SK-N-SH (cell line): ENCODE measurements around the gene TMEM240. TPM values are rescaled to one million over a fixed set of nuclear protein-coding genes. Genes with fewer than 3 reads are reported as not detected.

Experiments
- CTCF ChIA-PET: fragments of 300-600, 350-600 bp; formaldehyde crosslinking; extraction: SDS; loops from one replicate; lab custom pipeline; 2021; lab: Yijun Ruan, JAX
- POLR2A ChIA-PET: fragments of 350-600 bp; sonication (Branson Sonifier 250); formaldehyde crosslinking; extraction: SDS; loops from one replicate; lab custom pipeline; 2020; ENCODE audit warnings: antibody characterized with exemption, inconsistent platforms; lab: Yijun Ruan, JAX
- DNase-seq: peaks from one replicate; pipeline ENCODE4 v3.0.0; 2012
- H2AFZ ChIP-seq: fragments of 200-600 bp; sonication (generic); 2 replicates; pipeline ENCODE4 v1.8.1; 2016; ENCODE audit warnings: antibody characterized with exemption, mild to moderate bottlenecking, low read depth
- H3F3A ChIP-seq: fragments of 200-600 bp; sonication (generic); replicated peaks from 2 replicates; pipeline ENCODE3; 2016; ENCODE audit warnings: antibody characterized with exemption, mild to moderate bottlenecking; ENCODE audit not compliant: insufficient read depth
- H3K27ac ChIP-seq, 2 experiments: fragments of 200-500 bp in 1 of 2; fragments of 200-600 bp in 1 of 2; sonication (Bioruptor generic) in 1 of 2; sonication (generic), shearing (Covaris generic) in 1 of 2; 2 replicates each; pipeline versions ENCODE4 v1.5.1 to v1.6.1; 2014 to 2016; ENCODE audit warnings: low read depth in 2 of 2, inconsistent platforms in 1 of 2, low read length in 1 of 2, mild to moderate bottlenecking in 1 of 2, mixed read lengths in 1 of 2
- H3K27me3 ChIP-seq: fragments of 200-600 bp; sonication (generic), shearing (Covaris generic); 2 replicates; pipeline ENCODE4 v1.6.1; 2016; ENCODE audit warnings: mixed run types; ENCODE audit not compliant: insufficient read depth
- H3K36me3 ChIP-seq, 2 experiments: fragments of 200-500 bp in 1 of 2; fragments of 200-600 bp in 1 of 2; sonication (Bioruptor generic) in 1 of 2; sonication (generic) in 1 of 2; replicated peaks in 1 of 2; 2 replicates each; pipeline versions ENCODE3 to v1.5.1; 2014 to 2016; ENCODE audit warnings: low read length in 1 of 2, mild to moderate bottlenecking in 1 of 2; ENCODE audit not compliant: insufficient read depth in 2 of 2, control insufficient read depth in 1 of 2
- H3K4me1 ChIP-seq, 2 experiments: fragments of 200-500 bp in 1 of 2; fragments of 200-600 bp in 1 of 2; sonication (Bioruptor generic) in 1 of 2; sonication (generic), shearing (Covaris generic) in 1 of 2; 2 replicates each; pipeline versions ENCODE4 v1.5.1 to v1.6.1; 2014 to 2016; ENCODE audit warnings: low read depth in 1 of 2, low read length in 1 of 2, mixed run types in 1 of 2; ENCODE audit not compliant: insufficient read depth in 2 of 2, control insufficient read depth in 1 of 2
- H3K4me2 ChIP-seq: fragments of 200-600 bp; sonication (generic), shearing (Covaris generic); 2 replicates; pipeline ENCODE4 v1.6.1; 2017; ENCODE audit warnings: mixed run types
- H3K4me3 ChIP-seq, 2 experiments: fragments of 200-500 bp in 1 of 2; fragments of 200-600 bp in 1 of 2; sonication (Bioruptor generic) in 1 of 2; sonication (generic), shearing (Covaris generic) in 1 of 2; 2 replicates each; pipeline versions ENCODE4 v1.5.1 to v1.8.1; 2014 to 2016; ENCODE audit warnings: low read depth in 2 of 2, inconsistent platforms in 1 of 2, low read length in 1 of 2, mild to moderate bottlenecking in 1 of 2, mixed read lengths in 1 of 2, moderate library complexity in 1 of 2
- H3K79me2 ChIP-seq: fragments of 200-600 bp; sonication (generic); 2 replicates; pipeline ENCODE4 v1.8.1; 2017; ENCODE audit warnings: mild to moderate bottlenecking; ENCODE audit not compliant: insufficient read depth
- H3K9ac ChIP-seq: fragments of 200-600 bp; sonication (generic); 2 replicates; pipeline ENCODE4 v1.6.1; 2017; ENCODE audit warnings: mixed run types
- H3K9me2 ChIP-seq: fragments of 200-600 bp; sonication (generic); 2 replicates; pipeline ENCODE4 v1.6.1; 2017; ENCODE audit warnings: mixed run types
- H3K9me3 ChIP-seq: fragments of 200-600 bp; sonication (generic); 2 replicates; pipeline ENCODE4 v1.6.1; 2017; ENCODE audit warnings: mixed run types, mild to moderate bottlenecking, moderate library complexity
- H4K20me1 ChIP-seq: fragments of 200-600 bp; sonication (generic); 2 replicates; pipeline ENCODE4 v1.6.1; 2017; ENCODE audit warnings: mild to moderate bottlenecking, mixed run types; ENCODE audit not compliant: insufficient read depth
- CHD2 ChIP-seq: fragments of 150-350 bp; IDR thresholded peaks from 2 replicates; pipeline ENCODE4 v1.6.1; 2018; ENCODE audit warnings: low read length; ENCODE audit not compliant: partially characterized antibody
- FOSL2 ChIP-seq: IDR thresholded peaks from 2 replicates; pipeline ENCODE4 v1.4.0; 2012; ENCODE audit warnings: low read depth, mild to moderate bottlenecking, moderate library complexity, borderline replicate concordance
- FOXJ3 ChIP-seq: sonication (generic); formaldehyde crosslinking; IDR thresholded peaks from 2 replicates; pipeline ENCODE4 v1.5.1; 2020; ENCODE audit warnings: mild to moderate bottlenecking, missing genetic modification reagents
- JUND ChIP-seq: IDR thresholded peaks from 2 replicates; pipeline ENCODE4 v1.4.0; 2012
- MXI1 ChIP-seq: IDR thresholded peaks from 2 replicates; pipeline ENCODE4 v1.6.1; 2012; ENCODE audit warnings: mild to moderate bottlenecking, low read depth, low read length, improper control_type of control experiment
- PBX3 ChIP-seq: IDR thresholded peaks from 2 replicates; pipeline ENCODE4; 2012
- RCOR1 ChIP-seq: fragments of 150-350 bp; IDR thresholded peaks from 2 replicates; pipeline ENCODE4 v1.6.1; 2017; ENCODE audit warnings: antibody characterized with exemption, low read length
- RFX5 ChIP-seq: IDR thresholded peaks from 2 replicates; pipeline ENCODE4 v1.6.1; 2012; ENCODE audit warnings: mild to moderate bottlenecking, improper control_type of control experiment, low read length
- SMC3 ChIP-seq: IDR thresholded peaks from 2 replicates; pipeline ENCODE4 v1.6.1; 2012; ENCODE audit warnings: low read depth, low read length, improper control_type of control experiment
- TCF12 ChIP-seq: IDR thresholded peaks from 2 replicates; pipeline ENCODE4 v1.4.0; 2012
- USF2 ChIP-seq: fragments of 150-350 bp; IDR thresholded peaks from 2 replicates; pipeline ENCODE4 v1.6.1; 2017; ENCODE audit warnings: antibody characterized with exemption, low read length, low read depth, borderline replicate concordance
- YY1 ChIP-seq: IDR thresholded peaks from 2 replicates; pipeline ENCODE4 v1.4.0; 2012; ENCODE audit warnings: low read depth, mild to moderate bottlenecking
- WGBS: methylation state at CpG from one replicate; pipeline ENCODE4 v1.1.6; 2017; ENCODE audit warnings: low lambda C conversion rate; 5-methylcytosine and 5-hydroxymethylcytosine counted together
- polyA plus RNA-seq, 3 experiments: library from polyadenylated mRNA; depleted of rRNA; stranded (reverse); fragments of >200 nt; gene quantifications; 2 replicates each; pipeline ENCODE4 v1.2.3, GENCODE V29; 2012
- TF ChIP-seq, protein P1 (sequence below): fragments of 150-350 bp; IDR thresholded peaks from 2 replicates; pipeline ENCODE4 v1.6.1; 2016; ENCODE audit warnings: mild to moderate bottlenecking, low read depth, low read length

Gene TMEM240
- polyA plus RNA-seq, 1 of the 3 experiments (the other 2 are of a cell fraction), result 6.5 TPM

DNA sequence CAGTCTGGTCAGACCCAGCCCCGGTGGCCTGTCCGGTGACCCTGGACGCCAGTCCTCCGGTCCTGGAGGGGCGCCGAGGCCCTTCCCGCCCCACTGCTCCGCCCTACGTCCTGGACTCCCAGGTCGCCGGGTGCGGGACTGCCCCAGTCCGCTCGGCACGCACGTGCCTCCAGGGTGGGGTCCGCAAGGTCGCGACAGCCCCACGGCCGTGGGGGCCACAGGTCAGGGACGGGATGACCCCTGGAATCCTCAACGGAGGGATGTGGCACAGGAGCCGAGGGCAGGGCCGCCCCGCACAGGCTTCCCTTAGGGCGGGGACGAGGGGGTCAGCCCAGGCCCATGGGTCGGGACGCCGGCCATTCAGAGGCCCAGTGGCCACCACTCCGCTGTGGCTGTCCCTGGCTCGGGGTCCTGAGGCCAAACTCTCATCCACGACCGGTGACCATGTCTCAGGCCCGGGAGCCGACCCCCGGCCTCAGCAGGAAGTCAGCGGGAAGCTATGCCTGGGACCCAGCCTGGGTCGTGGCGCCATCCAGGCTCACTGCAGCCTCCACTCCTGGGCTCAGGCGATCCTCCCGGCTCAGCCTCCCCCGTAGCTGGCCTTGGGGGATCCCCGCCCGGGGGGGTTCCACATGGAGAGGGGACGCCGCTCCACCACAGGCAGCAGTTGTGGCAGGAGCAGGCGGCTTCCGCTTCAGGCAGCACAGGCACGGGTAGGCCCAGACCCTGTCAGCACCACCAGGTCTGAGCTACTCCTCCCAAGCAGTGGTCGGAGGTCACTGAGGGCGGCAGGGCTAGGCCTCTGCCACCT lies 599 bp upstream of the TMEM240 start:
- Histone ChIP-seq H3K79me2 (0 out of 2 replicates have a peak, but pooled peaks cover 5% of the 10 kb centered on the region), H3K4me3 (peak overlapping the region in 1 of 2 experiments; percentile 50; a peak in 2 of 4 replicates), H3K36me3 (peaks cover 0 to 40% of the 10 kb centered on the region in 2 experiments), H3K9me3 (no peaks in the 10 kb centered on the region), H4K20me1 (no peaks in the 10 kb centered on the region), H3F3A (peaks cover 5% of the 10 kb centered on the region), H2AFZ (no peak overlapping the region), H3K4me2 (peak overlapping the region; percentile 28; the same call in 1 of the 2 replicates), H3K9me2 (no peaks in the 10 kb centered on the region), H3K9ac (no peak overlapping the region), H3K27ac (peak overlapping the region in 1 of 2 experiments; percentile 34; a peak in 1 of 4 replicates), H3K27me3 (no peaks in the 10 kb centered on the region), H3K4me1 (peaks cover 0 to 23% of the 10 kb centered on the region in 2 experiments; a peak in 1 of 4 replicates)
- CTCF ChIA-PET, result no interaction called here
- no peak for DNase-seq
- POLR2A ChIA-PET, result no interaction called here
- TF ChIP-seq USF2 (no peak), SMC3 (no peak), CHD2 (no peak), FOXJ3 (CRISPR knock-in tag) (no peak), RCOR1 (no peak), YY1 (no peak), TCF12 (no peak), FOSL2 (no peak), JUND (no peak), RFX5 (no peak)
- TF ChIP-seq, protein P1, sequence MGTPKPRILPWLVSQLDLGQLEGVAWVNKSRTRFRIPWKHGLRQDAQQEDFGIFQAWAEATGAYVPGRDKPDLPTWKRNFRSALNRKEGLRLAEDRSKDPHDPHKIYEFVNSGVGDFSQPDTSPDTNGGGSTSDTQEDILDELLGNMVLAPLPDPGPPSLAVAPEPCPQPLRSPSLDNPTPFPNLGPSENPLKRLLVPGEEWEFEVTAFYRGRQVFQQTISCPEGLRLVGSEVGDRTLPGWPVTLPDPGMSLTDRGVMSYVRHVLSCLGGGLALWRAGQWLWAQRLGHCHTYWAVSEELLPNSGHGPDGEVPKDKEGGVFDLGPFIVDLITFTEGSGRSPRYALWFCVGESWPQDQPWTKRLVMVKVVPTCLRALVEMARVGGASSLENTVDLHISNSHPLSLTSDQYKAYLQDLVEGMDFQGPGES, result no peak
- 82% methylated on average over 5 of the region's 53 CpGs for WGBS

DNA sequence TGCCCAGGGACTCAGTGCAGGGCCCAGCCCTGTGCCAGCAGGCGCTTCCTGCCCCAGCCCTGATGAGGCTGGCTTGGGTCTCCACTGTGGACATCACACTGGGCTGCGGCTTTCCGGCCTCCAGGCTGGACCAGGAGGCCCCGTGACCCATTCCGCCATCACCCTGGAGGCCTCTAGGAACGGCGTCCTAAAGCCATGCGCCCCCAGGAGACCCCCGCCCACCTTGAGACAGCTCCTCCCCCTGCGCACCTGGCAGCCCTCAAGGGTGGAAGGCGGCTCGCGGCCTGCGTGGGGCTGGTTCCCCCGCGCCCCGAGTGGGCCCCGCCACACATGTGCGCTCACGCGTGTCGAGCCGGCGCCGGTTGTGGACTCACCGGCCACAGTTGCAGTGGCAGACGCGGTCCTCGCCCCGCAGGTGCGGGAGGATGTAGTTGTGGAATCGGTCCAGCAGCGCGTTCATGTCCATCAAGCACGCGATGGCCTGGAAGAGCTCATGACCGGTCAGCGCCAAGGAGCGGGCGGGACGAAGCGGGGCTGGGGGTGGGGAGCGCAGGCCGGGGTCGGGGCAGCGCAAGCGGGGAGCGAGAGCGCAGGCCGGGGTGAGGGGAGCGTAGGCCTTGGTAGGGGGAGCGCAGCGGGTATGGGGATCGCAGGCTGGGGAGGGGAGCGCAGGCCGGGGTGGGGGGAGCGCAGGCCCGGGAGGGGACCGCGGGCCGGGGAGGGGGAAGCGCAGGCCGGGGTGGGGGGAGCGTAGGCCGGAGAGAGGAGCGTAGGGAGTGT lies 924 bp downstream of the TMEM240 start:
- no peaks in the 10 kb centered on the region for H3K9me2 ChIP-seq
- POLR2A ChIA-PET, result interaction anchor here (1.0 kb wide), 1 partner anchor 137 kb away, joined by 3 read pairs; no protein-coding TSS in a partner anchor
- no peak overlapping the region for H2AFZ ChIP-seq
- 56% methylated on average over 12 of the region's 66 CpGs for WGBS
- H3K4me3 ChIP-seq, result peak overlapping the region in 1 of 2 experiments; percentile 50; a peak in 3 of 4 replicates
- no peaks in the 10 kb centered on the region for H3K27me3 ChIP-seq
- peaks cover 0 to 17% of the 10 kb centered on the region in 2 experiments; a peak in 1 of 4 replicates for H3K4me1 ChIP-seq
- CTCF ChIA-PET, result interaction anchor here (0.9 to 1.0 kb wide), 2 partner anchors 14 to 35 kb away, joined by 3 to 4 read pairs; no protein-coding TSS in a partner anchor
- 0 out of 2 replicates have a peak overlapping the region, but pooled peaks have one; percentile 39 for H3K9ac ChIP-seq
- H3K79me2 ChIP-seq, result no peaks in the 10 kb centered on the region
- H3K4me2 ChIP-seq, result peak overlapping the region; percentile 66; the same call in 1 of the 2 replicates
- H4K20me1 ChIP-seq, result no peaks in the 10 kb centered on the region
- H3F3A ChIP-seq, result peaks cover 5% of the 10 kb centered on the region
- peak; percentile 87 for DNase-seq
- H3K36me3 ChIP-seq, result peaks cover 0 to 37% of the 10 kb centered on the region in 2 experiments
- H3K9me3 ChIP-seq, result no peaks in the 10 kb centered on the region
- H3K27ac ChIP-seq, result peak overlapping the region in 1 of 2 experiments; percentile 64; a peak in 2 of 4 replicates
- 0 out of 2 replicates have a peak, but pooled peaks have one; percentile 13 for TF ChIP-seq PBX3
- TF ChIP-seq JUND, result no peak
- TF ChIP-seq CHD2, result peak; percentile 21
- TF ChIP-seq MXI1, result 0 out of 2 replicates have a peak, but pooled peaks have one; percentile 28
- TF ChIP-seq, all 33 proteins: peak for 3
